Smooth muscle cell (in vitro differentiated cells): ENCODE data around the gene PGS1. TPM values are rescaled to one million over a fixed set of nuclear protein-coding genes. Genes with fewer than 3 reads are reported as not detected.

Experiments used
- DNase-seq: peaks from one replicate; lab custom pipeline; 2025; ENCODE audit not compliant: unreplicated experiment; lab: John Stamatoyannopoulos, UW
- H2AFZ ChIP-seq: fragments of 200-600 bp; sonication (generic); 2 replicates; pipeline ENCODE4 v1.6.0; 2016; ENCODE audit warnings: antibody characterized with exemption, low read depth, mild to moderate bottlenecking
- H3F3A ChIP-seq: fragments of 200-600 bp; sonication (generic); 2 replicates; pipeline ENCODE4 v1.6.0; 2017; ENCODE audit warnings: antibody characterized with exemption, low read depth
- H3K27ac ChIP-seq: fragments of 200-600 bp; sonication (generic); 2 replicates; pipeline ENCODE4 v1.5.1; 2016; ENCODE audit warnings: low read depth, mild to moderate bottlenecking
- H3K27me3 ChIP-seq: fragments of 200-600 bp; sonication (generic); 2 replicates; pipeline ENCODE4 v1.6.1; 2016; ENCODE audit warnings: low read depth, mild to moderate bottlenecking
- H3K36me3 ChIP-seq: fragments of 200-600 bp; sonication (generic); 2 replicates; pipeline ENCODE4 v1.5.1; 2016; ENCODE audit warnings: low read depth
- H3K4me1 ChIP-seq: fragments of 200-600 bp; sonication (generic); 2 replicates; pipeline ENCODE4 v1.5.1; 2016; ENCODE audit warnings: low read depth
- H3K4me2 ChIP-seq: fragments of 200-600 bp; sonication (generic); 2 replicates; pipeline ENCODE4 v1.6.0; 2016; ENCODE audit warnings: mild to moderate bottlenecking
- H3K4me3 ChIP-seq: fragments of 200-600 bp; sonication (generic); 2 replicates; pipeline ENCODE4 v1.5.1; 2016; ENCODE audit warnings: mild to moderate bottlenecking
- H3K79me2 ChIP-seq: fragments of 200-600 bp; sonication (generic); 2 replicates; pipeline ENCODE4 v1.6.0; 2016; ENCODE audit warnings: low read depth, mild to moderate bottlenecking
- H3K9ac ChIP-seq: fragments of 200-600 bp; sonication (generic); 2 replicates; pipeline ENCODE4 v1.6.0; 2016; ENCODE audit warnings: low read depth
- H3K9me3 ChIP-seq: fragments of 200-600 bp; sonication (generic); replicated peaks from 2 replicates; pipeline ENCODE4 v1.5.1; 2016; ENCODE audit warnings: low read depth
- H4K20me1 ChIP-seq: fragments of 200-600 bp; sonication (generic); 2 replicates; pipeline ENCODE4 v1.6.0; 2016; ENCODE audit warnings: low read depth
- WGBS: methylation state at CpG from one replicate; pipeline ENCODE4 v1.1.7; 2016; ENCODE audit warnings: low lambda C conversion rate; 5-methylcytosine and 5-hydroxymethylcytosine counted together
- polyA plus RNA-seq: library from polyadenylated mRNA; unstranded; fragments of >200 nt; fragmentation: Nextera tagmentation; extraction: Ambion mirVana; gene quantifications from 2 replicates; pipeline ENCODE4 v1.2.1, GENCODE V29; 2016
- total RNA-seq: library from RNA; depleted of rRNA; stranded (reverse); fragments of >200 nt; gene quantifications from 2 replicates; pipeline ENCODE4 v1.2.3, GENCODE V29; 2014
- TF ChIP-seq, protein P1 (sequence below): fragments of 200-600 bp; sonication (generic); IDR thresholded peaks from 2 replicates; pipeline ENCODE4 v1.5.1; 2017; ENCODE audit warnings: borderline replicate concordance, mild to moderate bottlenecking, antibody characterized with exemption; ENCODE audit not compliant: insufficient read depth, poor library complexity, severe bottlenecking

The PGS1 gene
- total and polyA plus RNA-seq, 2 experiments from 2014 or later: 22.6 to 29.9 TPM

DNA sequence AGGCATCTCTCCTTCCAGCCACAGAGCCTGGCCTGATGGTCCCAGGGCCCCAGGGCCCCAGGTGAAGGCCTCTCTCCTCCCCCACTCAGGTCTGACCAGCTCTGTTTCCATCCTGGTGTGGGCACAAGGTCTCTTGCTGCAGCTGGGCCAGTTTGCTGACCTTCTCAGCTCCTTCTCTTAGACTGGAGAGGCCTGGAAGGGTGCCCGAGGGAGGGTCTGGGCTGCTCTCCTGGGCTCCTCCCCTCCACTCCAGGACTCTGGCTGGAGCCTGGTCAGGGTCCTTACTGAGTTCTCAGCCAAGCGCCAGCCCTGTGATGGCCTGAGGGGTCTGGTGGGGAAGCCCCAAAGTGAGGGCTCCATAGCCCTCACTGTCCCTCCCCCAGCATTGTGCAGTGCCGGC is 31.0 kb upstream of the PGS1 start:
- TF ChIP-seq, protein P1, sequence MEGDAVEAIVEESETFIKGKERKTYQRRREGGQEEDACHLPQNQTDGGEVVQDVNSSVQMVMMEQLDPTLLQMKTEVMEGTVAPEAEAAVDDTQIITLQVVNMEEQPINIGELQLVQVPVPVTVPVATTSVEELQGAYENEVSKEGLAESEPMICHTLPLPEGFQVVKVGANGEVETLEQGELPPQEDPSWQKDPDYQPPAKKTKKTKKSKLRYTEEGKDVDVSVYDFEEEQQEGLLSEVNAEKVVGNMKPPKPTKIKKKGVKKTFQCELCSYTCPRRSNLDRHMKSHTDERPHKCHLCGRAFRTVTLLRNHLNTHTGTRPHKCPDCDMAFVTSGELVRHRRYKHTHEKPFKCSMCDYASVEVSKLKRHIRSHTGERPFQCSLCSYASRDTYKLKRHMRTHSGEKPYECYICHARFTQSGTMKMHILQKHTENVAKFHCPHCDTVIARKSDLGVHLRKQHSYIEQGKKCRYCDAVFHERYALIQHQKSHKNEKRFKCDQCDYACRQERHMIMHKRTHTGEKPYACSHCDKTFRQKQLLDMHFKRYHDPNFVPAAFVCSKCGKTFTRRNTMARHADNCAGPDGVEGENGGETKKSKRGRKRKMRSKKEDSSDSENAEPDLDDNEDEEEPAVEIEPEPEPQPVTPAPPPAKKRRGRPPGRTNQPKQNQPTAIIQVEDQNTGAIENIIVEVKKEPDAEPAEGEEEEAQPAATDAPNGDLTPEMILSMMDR: no peak
- Histone ChIP-seq H3K27ac (no peak overlapping the region), H4K20me1 (no peaks in the 10 kb centered on the region), H3K79me2 (no peaks in the 10 kb centered on the region), H3K4me1 (peaks cover 21% of the 10 kb centered on the region), H3K9me3 (no peaks in the 10 kb centered on the region), H3F3A (peaks cover 14% of the 10 kb centered on the region), H2AFZ (no peak overlapping the region), H3K9ac (no peak overlapping the region), H3K27me3 (no peaks in the 10 kb centered on the region), H3K4me3 (no peak overlapping the region), H3K36me3 (no peaks in the 10 kb centered on the region), H3K4me2 (no peak overlapping the region)
- 95% methylated on average over 3 of the region's 3 CpGs for WGBS
- no peak for DNase-seq

GRCh38 chr17:78348055-78348770 is 30.2 kb upstream of the PGS1 start:
- Histone ChIP-seq H3K4me3 (no peak overlapping the region), H3K9ac (no peak overlapping the region), H3K79me2 (no peaks in the 10 kb centered on the region), H3F3A (peaks cover 10% of the 10 kb centered on the region), H3K9me3 (no peaks in the 10 kb centered on the region), H4K20me1 (no peaks in the 10 kb centered on the region), H3K4me1 (peaks cover 15% of the 10 kb centered on the region), H3K27ac (no peak overlapping the region), H3K27me3 (no peaks in the 10 kb centered on the region), H2AFZ (no peak overlapping the region), H3K36me3 (no peaks in the 10 kb centered on the region), H3K4me2 (no peak overlapping the region)
- TF ChIP-seq, protein P1: no peak
- DNase-seq: no peak
- WGBS: 89% methylated on average over 9 of the region's 9 CpGs

GRCh38 chr17:78349891-78350642 is 28.4 kb upstream of the PGS1 start:
- Histone ChIP-seq H3K4me2 (no peak overlapping the region), H4K20me1 (peaks cover under 1% of the 10 kb centered on the region), H2AFZ (no peak overlapping the region), H3K79me2 (no peaks in the 10 kb centered on the region), H3K9ac (no peak overlapping the region), H3K27ac (no peak overlapping the region), H3F3A (peaks cover 25% of the 10 kb centered on the region), H3K4me1 (peaks cover 21% of the 10 kb centered on the region), H3K36me3 (no peaks in the 10 kb centered on the region), H3K4me3 (no peak overlapping the region), H3K27me3 (no peaks in the 10 kb centered on the region), H3K9me3 (no peaks in the 10 kb centered on the region)
- 94% methylated on average over 4 of the region's 4 CpGs for WGBS
- TF ChIP-seq, protein P1: no peak
- DNase-seq: no peak
